ENCODE data around the gene CENPVL3. TPM values are rescaled to one million over a fixed set of nuclear protein-coding genes. Genes with fewer than 3 reads are reported as not detected.
"Not testable (repeated sequence)": the region's sequence is repeated elsewhere in the genome, so short reads cannot be mapped to it uniquely, and the experiment has no call there.

Gene CENPVL3
- not detected in 2 replicates for total RNA-seq (2014; rRNA removed; shearing (Covaris generic))

DNA sequence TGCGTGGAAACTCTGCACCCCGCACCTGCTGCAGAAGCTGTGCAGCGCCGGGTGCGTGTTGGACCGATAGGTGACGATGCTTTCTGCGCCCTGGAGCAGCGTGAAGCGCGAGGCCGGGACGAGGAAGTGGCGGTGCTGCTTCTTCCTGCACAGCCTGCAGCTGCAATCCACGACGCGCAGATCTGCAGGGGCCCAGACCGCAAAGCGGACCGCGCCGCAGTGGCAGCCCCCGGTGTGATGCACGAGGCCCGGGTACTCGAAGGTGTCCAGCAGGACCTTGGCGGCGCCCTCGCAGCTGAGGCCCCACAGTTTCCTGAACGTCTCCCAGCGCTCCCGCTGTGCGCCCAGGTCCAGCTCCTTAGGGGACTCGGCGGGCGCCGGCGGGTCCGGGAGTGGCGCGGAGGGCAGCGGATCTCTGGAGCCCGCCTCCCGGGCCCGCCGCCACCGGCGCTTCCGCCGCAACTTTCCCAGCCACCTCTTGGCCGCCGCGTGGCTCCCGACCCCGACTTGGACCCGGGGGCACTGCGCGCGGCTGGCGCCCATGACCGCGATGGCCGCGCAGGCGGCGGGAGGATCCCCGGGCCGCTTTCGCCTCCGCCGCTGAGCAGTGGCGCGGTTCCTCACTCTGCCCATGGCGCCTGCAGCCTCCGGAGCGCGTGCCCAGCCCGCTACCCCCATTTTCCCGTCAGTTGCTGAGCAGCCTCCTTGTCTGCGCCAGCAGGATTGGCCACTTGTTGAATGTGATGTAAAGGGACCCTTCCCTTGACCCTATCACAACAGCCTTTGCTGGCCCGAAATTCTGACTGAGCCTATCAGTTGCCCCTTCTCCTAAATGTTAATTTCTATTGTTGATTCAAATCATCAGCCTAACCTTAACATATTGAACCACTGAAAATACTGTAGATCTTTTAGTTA is at the start of gene CENPVL3:
TSS of gene CENPVL3 (minus strand) at position 672 of the 915 bp plus-strand sequence. CDS start at position 633, 39 bp downstream.
- DNase-seq (ENCODE audit: low spot score): not testable (repeated sequence)

DNA sequence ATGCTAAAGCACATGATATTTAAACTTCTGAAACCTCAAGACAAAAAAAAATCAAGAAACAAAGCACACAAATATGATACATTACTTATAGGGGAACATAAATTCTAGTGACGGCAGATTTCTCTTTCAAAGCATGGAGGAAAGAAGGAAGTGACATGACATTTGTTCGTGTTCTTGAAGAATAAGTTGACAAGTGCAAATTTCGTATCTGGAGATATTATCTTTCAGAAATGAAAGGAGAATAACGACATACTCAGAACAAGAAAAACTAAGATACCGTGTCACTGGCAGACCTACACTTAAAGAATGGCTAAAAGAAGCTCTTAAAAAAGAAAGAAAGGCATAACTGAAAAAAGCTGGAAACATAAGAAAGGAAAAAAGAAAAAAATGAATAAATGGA is 47.3 kb upstream of the CENPVL3 start:
- no peak for DNase-seq (ENCODE audit: low spot score)

DNA sequence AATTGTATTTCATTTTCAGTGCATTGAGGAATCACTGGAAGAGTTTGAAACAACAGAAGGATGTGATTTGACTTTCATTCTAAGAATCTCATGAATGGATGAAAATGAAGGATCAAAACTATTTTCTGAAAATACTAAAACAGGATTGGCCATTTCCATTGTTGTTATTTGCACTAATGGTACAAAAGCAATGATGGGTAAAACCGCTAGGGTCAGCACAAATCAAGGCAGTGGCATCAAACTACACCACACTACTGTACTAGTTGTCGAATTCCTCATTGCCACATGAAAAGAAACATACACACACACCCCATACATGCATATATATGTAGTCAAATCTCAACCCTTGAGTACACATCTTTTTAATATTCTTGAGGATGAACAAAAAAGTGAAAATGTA is 24.7 kb upstream of the CENPVL3 start:
- no peak for DNase-seq (ENCODE audit: low spot score)

DNA sequence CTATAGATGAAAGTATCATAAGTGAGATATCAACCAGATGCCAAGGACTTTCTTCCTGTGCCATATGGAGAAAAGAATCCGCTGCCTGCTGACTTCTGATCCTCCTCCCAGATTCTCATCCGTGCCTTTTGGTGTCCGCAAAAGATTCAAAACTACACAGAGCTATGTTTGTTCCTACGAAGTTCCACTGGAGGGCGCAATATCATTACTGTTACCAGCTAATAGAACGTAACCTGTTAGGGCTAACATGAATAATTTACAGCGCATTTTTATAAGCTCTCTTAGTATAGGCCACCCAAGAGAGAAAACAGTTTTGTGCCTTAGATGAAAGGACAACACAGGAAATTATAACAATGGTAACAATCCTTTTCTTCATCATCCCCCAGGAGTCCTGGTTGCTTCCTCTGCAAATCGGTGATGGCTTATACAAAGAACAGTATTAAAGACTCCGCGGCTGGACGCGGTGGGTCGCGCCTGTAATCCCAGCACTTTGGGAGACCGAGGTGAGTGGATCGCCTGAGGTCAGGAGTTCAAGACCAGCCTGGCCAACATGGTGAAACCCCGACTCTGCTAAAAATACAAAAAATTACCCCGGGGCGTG is 22.8 kb upstream of the CENPVL3 start:
- DNase-seq (ENCODE audit: low spot score): peak; percentile 19

DNA sequence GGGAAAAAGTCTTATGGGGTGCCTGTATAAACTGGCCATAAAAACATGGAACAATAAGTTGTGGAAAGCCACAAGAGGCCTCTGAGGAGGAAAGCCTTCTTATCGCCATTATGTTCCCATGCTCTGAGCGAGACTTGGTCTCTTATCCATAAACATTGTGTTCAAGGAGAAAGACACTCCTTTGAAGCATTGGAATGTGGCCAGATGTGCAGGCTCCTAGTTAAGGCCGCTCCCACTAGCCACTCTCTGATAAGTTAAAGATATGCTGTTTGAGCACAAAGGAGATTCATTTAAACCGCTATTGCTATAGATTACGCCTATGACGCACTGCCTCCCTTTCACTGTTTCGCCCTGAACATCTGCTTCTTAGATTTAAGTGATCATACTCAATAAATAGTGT is 17.8 kb upstream of the CENPVL3 start:
- DNase-seq (ENCODE audit: low spot score): not testable (repeated sequence)

DNA sequence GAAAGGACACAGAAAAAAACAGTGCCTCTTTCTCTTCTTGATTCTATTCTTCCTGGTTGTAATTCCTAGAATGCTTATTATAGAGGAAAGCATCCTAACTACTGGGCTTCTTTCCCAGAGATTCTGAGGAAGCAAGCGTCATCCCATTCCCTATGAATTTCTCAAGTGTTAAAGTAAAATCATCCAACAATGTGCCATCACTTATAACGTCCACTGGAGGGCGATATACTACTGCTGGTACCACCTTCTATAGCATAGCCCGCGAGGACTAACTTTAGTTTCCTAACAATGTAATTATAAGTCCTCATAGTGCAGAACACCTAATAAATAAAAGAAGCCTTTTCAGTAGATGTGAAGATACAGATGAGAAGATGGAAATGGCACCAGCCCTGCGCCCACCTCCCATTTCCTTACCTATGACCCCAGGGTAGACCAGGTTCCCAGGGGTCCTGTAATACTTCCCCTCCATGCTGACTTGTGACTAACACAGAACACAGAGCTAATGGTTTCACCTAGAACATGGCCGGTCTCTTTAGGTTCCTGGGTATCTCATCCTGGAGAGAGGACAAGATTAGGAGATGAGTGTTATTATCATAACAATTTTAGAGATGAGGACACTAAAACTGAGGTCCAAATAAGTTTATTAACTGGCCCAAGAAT is 4.2 kb downstream of the CENPVL3 start:
- peak; percentile 14 for DNase-seq (ENCODE audit: low spot score)

DNA sequence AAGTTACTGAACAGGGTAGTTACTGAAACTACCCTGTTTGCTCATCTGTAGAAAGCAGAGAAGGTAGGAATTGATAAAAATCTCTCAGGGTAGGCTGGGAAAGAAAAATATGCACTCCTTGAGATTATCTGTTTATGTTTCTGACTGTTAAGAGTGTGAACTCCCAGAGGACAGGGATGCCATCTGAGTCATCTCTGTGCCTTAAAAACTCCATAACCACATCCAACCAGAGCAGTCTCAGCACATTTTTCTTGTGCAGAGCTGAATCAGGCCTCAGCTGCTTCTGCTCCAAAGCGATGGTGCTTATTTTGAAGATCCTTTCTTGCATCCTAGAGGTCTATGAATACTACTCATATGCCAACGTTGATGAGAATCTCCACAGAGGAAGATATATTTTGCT is 9.9 kb downstream of the CENPVL3 start:
- DNase-seq (ENCODE audit: low spot score): no peak

DNA sequence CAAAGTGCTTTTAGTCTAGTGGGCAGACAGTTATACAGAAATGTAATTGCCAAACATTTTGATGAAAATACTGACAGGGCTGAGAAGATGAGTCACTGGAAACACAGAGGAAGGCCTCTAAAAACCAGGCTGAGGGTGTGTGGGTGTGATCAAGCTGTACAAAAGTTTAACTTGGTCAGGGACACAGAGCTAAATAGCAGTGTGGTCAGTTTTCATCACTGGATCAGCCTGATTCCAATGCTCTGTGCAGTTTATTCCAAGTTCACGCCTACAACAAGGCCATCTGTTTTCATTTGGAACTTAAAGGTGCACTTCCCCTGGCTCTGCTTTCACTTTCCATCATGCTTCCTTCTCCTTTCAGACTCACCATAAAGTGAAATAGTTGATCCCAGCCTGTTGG is 10.6 kb downstream of the CENPVL3 start:
- no peak for DNase-seq (ENCODE audit: low spot score)

DNA sequence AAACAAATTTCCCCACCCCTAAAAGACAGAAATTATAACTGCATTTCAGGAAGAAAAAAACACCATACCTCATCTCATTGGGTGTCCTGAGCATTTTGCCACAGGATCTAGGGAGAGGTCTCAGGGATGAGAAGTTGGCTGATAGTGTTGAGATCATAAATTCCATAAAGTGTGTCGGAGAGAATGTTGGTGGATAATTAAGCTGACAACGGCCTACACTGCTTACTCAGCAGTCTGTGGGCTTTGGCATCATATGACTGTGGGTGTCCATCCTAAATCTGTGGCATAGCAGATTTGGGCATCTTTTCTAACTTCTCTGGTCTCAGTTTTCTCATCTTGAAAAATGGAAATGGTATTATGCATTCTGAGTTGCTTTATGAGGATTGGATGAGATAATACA is 12.3 kb downstream of the CENPVL3 start:
- no peak for DNase-seq (ENCODE audit: low spot score)

DNA sequence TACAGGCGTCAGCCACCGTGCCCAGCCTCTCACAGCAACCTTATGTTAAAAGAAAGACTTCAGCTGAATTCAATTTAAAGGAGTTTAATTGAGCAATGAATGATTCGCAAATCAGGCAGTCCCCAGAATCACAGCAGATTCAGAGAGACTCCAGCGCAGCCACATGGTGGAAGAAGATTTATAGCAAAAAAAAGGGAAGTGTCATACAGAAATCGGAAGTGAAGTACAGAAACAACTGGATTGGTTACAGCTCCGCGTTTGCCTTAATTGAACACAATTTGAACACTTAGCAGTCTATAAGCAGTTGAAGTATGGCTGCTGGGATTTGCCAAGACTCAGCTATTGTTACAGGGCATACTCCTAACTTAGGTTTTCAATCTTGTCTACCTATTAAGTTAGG is 19.8 kb downstream of the CENPVL3 start:
- no peak for DNase-seq (ENCODE audit: low spot score)

DNA sequence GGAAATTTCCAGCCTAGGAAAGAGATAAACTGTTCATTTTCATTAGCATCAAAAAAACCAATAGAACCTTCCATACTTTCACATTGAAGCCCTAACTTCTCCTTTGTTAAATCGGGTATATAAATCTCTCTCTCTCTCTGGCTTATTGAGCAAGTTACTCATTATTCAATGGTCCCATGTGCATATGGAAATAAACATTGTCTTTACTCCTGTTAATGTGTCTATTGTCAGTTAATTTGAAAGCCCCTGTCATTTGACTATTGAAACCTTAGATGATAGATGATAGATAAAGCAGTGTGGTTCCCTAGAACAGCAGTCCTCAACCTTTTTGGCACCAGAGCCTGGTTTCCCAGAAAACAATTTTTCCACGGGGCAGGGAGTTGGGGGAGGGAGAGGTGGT is 46.8 kb downstream of the CENPVL3 start:
- no peak for DNase-seq (ENCODE audit: low spot score)

DNA sequence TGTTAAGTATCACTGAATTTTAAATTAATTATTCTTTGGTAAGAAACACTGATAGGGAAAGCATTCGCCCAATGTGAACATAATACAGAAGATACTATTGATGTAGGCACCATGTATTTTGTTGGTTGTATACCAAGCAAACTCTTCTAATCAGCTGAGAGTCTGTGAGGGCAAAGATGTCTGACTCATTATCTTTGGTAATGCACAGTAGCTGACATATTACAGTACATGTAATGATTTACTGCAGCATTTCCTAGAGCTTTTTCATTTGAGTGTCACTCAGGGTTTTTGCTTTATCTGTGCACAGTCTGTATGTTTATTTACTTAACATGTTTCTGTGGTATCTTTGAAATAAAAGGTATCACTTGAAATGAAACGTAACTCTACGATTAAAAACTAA is 49.2 kb downstream of the CENPVL3 start:
- no peak for DNase-seq (ENCODE audit: low spot score)

DNA sequence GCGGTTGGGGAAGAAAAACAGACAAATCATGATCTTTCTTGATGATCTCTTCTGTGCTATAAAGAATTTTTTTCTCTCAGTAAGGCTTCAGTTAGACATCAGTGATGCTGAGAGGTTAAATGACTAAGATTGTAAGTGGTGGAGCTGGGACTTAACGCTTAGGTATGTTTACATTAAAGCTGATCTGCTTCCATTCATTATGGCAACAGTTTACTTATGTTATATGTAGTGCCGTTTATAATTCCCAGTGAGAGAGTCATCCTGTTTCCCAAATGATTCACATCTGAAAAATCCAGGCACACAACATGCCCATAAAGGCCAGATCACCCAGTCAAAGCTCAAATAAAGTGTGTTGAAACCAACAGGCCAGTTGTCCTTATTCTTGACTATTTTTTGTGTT is 50.1 kb downstream of the CENPVL3 start:
- no peak for DNase-seq (ENCODE audit: low spot score)

Other genes starting within 250 kb of the CENPVL3 start
- not detected in 2 replicates for gene NUDT11, start 122.3 kb downstream of the CENPVL3 start, total RNA-seq (2014; rRNA removed; shearing (Covaris generic))
- not detected in 2 replicates for gene CENPVL2, start 63.9 kb upstream of the CENPVL3 start, total RNA-seq (2014; rRNA removed; shearing (Covaris generic))
- not detected in 2 replicates for gene CENPVL1, start 91.6 kb upstream of the CENPVL3 start, total RNA-seq (2014; rRNA removed; shearing (Covaris generic))
- gene GSPT2, start 124.5 kb upstream of the CENPVL3 start, total RNA-seq (2014; rRNA removed; shearing (Covaris generic)): 7.3 and 8.7 TPM in 2 replicates